NCI-H524 (cell line): Measurements from ENCODE around the gene TTC21A.
A peak's percentile ranks its signal among the peaks of the same experiment; 100 is the strongest.
"Not testable (repeated sequence)": the region's sequence is repeated elsewhere in the genome, so short reads cannot be mapped to it uniquely, and the experiment has no call there.

Experiments
- DNase-seq, 2 experiments: peaks; one replicate each; lab custom pipeline; 2025; lab: John Stamatoyannopoulos, UW

TTC21A gene, protein sequence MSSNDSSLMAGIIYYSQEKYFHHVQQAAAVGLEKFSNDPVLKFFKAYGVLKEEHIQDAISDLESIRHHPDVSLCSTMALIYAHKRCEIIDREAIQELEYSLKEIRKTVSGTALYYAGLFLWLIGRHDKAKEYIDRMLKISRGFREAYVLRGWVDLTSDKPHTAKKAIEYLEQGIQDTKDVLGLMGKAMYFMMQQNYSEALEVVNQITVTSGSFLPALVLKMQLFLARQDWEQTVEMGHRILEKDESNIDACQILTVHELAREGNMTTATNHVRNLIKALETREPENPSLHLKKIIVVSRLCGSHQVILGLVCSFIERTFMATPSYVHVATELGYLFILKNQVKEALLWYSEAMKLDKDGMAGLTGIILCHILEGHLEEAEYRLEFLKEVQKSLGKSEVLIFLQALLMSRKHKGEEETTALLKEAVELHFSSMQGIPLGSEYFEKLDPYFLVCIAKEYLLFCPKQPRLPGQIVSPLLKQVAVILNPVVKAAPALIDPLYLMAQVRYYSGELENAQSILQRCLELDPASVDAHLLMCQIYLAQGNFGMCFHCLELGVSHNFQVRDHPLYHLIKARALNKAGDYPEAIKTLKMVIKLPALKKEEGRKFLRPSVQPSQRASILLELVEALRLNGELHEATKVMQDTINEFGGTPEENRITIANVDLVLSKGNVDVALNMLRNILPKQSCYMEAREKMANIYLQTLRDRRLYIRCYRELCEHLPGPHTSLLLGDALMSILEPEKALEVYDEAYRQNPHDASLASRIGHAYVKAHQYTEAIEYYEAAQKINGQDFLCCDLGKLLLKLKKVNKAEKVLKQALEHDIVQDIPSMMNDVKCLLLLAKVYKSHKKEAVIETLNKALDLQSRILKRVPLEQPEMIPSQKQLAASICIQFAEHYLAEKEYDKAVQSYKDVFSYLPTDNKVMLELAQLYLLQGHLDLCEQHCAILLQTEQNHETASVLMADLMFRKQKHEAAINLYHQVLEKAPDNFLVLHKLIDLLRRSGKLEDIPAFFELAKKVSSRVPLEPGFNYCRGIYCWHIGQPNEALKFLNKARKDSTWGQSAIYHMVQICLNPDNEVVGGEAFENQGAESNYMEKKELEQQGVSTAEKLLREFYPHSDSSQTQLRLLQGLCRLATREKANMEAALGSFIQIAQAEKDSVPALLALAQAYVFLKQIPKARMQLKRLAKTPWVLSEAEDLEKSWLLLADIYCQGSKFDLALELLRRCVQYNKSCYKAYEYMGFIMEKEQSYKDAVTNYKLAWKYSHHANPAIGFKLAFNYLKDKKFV (N-terminal part only)

DNA sequence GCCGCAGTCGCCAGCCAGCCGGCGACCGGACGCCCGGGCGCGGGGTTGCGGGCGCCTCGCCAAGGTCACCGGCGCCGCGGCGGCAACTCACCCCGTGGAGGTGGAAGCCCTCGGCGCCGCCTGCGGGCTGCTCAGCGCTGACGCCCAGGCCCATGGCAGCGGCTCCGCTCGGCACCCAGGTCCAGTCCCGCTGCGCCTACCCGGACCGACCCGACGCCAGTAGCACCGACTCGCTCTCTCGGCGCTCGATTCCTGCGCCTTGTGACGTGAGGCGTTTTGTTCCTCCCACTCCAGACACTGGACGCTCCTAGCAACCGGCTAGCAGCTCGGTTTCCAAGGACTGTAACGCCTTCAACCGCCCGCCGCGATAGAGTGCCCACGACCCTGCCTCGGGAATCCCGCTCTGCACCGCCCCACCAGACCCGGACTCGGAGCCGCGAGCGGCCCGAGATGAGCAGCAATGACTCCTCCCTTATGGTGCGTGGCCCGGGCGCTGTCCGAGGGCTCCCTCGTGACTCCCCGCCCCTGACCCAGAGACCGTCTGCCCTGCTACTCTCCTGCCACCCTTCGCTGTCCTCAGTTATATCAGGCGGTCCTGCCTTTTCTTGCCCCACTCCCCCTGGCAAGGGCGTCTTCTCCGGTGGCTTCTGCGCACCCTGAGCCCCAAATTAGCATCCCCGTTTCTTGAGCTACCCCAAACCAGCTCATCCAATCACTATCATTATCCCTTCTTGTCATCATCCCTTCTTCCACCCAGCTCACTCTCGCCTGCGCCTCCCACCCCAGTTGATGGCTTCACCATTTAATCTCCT, at the start of gene TTC21A, which contains the start of gene GORASP1:
TTC21A (plus strand) TSS at position 293 of the 812 bp plus-strand sequence; CDS start at position 451, 158 bp downstream.
GORASP1 (minus strand) TSS at position 240 of the 812 bp plus-strand sequence; CDS start at position 154, 86 bp downstream.
- DNase-seq = peak; percentile 66 to 80

- not testable (repeated sequence) for DNase-seq
These were observed 46.3 kb upstream of the TTC21A start for GRCh38 chr3:39061228-39061627.

DNA sequence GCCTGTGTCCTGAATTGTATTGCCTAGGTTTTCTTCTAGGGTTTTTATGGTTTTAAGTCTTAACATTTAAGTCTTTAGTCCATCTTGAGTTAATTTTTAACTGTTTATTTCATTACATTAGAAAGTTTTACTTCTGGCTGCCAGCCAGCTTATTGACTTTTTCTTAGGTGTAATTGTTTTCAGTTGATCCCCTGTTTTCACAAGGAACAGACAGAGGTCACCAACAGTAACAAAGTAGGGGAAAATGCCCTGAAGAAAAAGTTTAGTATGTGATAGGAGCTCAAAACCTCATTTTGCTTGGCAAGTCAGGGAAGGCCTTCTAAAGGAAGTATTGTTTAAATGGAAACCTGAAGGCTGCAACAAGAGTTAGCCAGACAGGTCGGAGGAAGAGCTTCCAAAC, 45.3 kb upstream of the TTC21A start:
- DNase-seq = no peak

- no peak for DNase-seq
These were observed 44.3 kb upstream of the TTC21A start for GRCh38 chr3:39063143-39063542.

GRCh38 chr3:39064646-39065045, 42.8 kb upstream of the TTC21A start:
- no peak for DNase-seq

- DNase-seq = peak in 1 of 2 experiments; percentile 13
These were observed 42.3 kb upstream of the TTC21A start for GRCh38 chr3:39065197-39065596.

DNA sequence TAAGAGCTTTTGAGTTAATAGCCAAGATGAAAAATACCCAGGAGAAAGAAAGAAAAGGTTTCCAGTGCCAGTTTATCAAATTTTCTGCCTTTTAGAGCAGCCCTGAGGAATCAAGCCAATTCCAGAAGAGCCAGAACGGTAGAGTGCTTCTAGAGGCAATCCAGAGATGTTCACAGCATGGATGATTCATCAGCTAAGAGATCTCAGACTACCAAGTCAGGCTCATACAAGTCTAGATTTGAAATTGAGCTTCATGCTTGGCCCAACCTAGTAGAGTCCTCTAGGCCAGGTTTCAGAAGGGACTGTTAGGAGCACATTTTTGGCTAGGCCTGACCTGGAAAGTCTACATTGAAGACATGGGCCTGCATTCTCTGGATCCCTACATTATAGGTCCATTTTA, 40.2 kb upstream of the TTC21A start:
- no peak for DNase-seq

- no peak for DNase-seq
These were observed 38.9 kb upstream of the TTC21A start for GRCh38 chr3:39068556-39068955.

DNA sequence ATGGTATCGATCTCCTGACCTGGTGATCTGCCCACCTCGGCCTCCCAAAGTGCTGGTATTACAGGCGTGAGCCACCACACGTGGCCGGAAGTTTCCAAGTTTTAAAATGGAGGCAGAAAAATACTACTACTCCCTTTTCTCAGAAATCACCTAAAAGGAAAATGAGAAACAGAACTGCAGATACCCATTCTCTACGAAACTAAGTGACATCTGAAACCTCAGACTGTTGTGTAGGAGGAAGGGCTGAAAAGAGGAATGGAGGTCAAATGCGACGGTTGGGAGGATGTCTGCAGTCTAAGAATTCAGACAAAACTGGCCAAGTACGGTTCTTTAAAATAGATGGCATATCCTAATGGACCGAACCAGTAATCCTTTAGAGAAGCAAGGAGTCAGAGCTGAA, 31.6 kb upstream of the TTC21A start:
- DNase-seq = no peak

- DNase-seq = no peak
These were observed 27.9 kb upstream of the TTC21A start for GRCh38 chr3:39079530-39079929.

DNA sequence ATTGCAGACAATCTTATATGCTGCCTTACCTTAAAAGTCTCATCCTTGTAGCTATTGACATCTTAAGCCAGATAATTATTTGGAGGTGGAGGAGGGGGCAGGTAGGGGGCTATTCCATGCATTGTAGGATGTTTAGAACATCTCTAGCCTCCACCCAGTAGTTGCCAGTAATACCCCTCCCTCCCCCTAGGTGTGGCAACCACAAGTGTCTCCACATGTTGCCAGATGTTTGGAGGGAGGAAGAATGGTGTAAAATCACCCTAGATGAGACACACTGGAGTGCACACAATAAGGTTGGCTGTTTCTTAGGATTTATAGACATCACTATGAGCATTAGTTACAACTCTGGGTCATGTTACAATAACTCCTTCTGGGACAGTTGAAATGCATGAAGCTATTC, 27.5 kb upstream of the TTC21A start:
- DNase-seq = no peak

DNA sequence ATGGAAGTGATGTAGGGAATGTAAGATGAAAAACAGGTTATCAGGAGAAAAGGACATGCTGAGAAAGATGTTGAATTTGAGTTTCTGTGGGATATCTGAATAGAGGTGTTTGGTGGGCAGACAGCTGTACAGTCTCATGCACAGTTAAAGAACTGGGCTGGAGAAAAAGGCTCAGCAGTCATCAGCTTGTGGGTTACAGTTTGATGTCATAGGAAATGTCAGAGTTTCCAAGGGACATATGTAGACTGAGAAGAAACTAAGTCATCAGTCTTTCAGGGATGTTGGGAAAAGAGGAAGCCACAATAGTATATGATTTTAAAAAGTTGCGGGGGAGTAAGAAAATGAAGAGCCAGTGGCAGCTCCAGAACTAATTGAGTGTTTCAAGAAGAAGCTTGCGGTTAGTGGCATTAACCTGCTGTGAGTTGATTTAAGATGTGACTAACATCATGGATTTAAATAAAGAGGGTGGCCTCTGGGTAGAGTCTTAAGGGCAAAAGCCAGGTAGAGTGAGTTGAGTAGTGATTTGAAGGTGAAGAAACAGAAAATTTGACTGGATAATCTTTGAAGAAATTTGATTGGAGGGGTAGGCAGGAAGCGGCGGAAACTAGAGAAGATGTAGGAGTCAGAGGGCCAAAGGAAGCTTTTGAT, 24.7 kb upstream of the TTC21A start:
- DNase-seq = no peak

DNA sequence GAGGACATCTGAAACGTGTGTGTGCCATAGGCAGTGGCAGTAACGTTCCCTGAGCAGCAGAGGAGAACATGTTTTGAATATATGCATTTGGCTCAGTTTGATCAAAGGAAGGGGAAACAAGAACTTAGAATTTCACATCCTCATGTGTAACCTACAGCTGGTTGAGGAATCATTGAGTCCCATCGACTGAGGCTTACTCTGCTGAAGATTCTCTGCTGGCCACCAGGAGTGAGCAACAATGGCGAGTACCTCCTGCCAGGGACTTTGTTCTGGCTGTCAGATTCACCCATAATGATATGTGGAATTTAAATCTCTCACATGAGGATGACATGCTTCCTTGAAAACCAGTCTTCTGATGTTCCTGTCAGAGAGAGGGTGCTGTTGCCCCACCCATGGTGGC, 21.3 kb upstream of the TTC21A start:
- DNase-seq = no peak

- DNase-seq = no peak
These were observed 19.0 kb upstream of the TTC21A start for GRCh38 chr3:39088456-39088855.

GRCh38 chr3:39088889-39089288, 18.6 kb upstream of the TTC21A start:
- no peak for DNase-seq

GRCh38 chr3:39090922-39091321, 16.6 kb upstream of the TTC21A start:
- DNase-seq = no peak

GRCh38 chr3:39094851-39095677, 12.4 kb upstream of the TTC21A start:
- no peak for DNase-seq

DNA sequence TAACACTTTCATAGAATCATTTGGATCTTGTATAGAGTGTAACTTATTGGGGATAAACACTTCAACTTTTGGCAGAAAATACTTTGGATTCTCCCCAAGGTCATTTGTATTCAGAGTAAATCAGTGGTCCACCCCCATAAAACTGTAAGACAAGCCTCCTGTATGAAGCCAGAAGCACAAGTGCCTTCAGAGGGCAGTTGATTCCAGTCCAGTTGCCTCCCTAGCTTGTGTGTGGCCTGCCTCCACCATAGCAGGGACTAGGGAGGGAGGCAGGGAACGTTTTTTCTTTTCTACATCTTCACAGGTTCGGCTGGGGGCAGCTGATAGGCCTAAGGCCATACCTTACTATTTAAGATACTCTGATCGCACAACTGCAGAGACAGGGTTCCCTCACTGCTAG, 11.7 kb upstream of the TTC21A start:
- no peak for DNase-seq

GRCh38 chr3:39096775-39097174, 10.7 kb upstream of the TTC21A start:
- DNase-seq = no peak
